ENCODE measurements around the gene DOCK11.
A peak's percentile ranks its signal among the peaks of the same experiment; 100 is the strongest.
"Not testable (repeated sequence)": the region's sequence is repeated elsewhere in the genome, so short reads cannot be mapped to it uniquely, and the experiment has no call there.

DOCK11 gene

GRCh38 chrX:118495061-118495921 is at the start of gene DOCK11:
DOCK11 (plus strand) TSS chrX:118495815; CDS start chrX:118495972, 157 bp downstream.
- DNase-seq, result peak; percentile 73 to 82

- DNase-seq, result no peak
Observed at GRCh38 chrX:118448273-118448783, 47.3 kb upstream of the DOCK11 start.

- no peak for DNase-seq
Observed at GRCh38 chrX:118455013-118455412, 40.6 kb upstream of the DOCK11 start.

- peak in 1 of 2 experiments; percentile 3 for DNase-seq
Observed at GRCh38 chrX:118459494-118459893, 36.1 kb upstream of the DOCK11 start.

- DNase-seq, result no peak
Observed at GRCh38 chrX:118464501-118464900, 31.1 kb upstream of the DOCK11 start.

- DNase-seq, result no peak
Observed at GRCh38 chrX:118468122-118468521, 27.5 kb upstream of the DOCK11 start.

- DNase-seq, result not testable (repeated sequence)
Observed at GRCh38 chrX:118470721-118471347, 24.8 kb upstream of the DOCK11 start.

- DNase-seq, result no peak
Observed at GRCh38 chrX:118474586-118474985, 21.0 kb upstream of the DOCK11 start.

GRCh38 chrX:118475903-118476302 is 19.7 kb upstream of the DOCK11 start:
- no peak for DNase-seq

- no peak for DNase-seq
Observed at GRCh38 chrX:118480172-118480571, 15.4 kb upstream of the DOCK11 start.

GRCh38 chrX:118482384-118482783 is 13.2 kb upstream of the DOCK11 start:
- not testable (repeated sequence) for DNase-seq

GRCh38 chrX:118484216-118484903 is 11.3 kb upstream of the DOCK11 start:
- no peak for DNase-seq

- DNase-seq, result not testable (repeated sequence)
Observed at GRCh38 chrX:118486693-118487092, 8.9 kb upstream of the DOCK11 start.

GRCh38 chrX:118493016-118493415 is 2.6 kb upstream of the DOCK11 start:
- DNase-seq, result no peak

GRCh38 chrX:118493653-118494297 is 1.8 kb upstream of the DOCK11 start:
- no peak for DNase-seq

GRCh38 chrX:118495958-118496762 is 545 bp downstream of the DOCK11 start:
- peak; percentile 68 to 70 for DNase-seq

- no peak for DNase-seq
Observed at GRCh38 chrX:118496763-118497079, 1.1 kb downstream of the DOCK11 start.

GRCh38 chrX:118497180-118497818 is 1.7 kb downstream of the DOCK11 start:
- DNase-seq, result no peak

- no peak for DNase-seq
Observed at GRCh38 chrX:118498351-118498750, 2.7 kb downstream of the DOCK11 start.

GRCh38 chrX:118498755-118499154 is 3.1 kb downstream of the DOCK11 start:
- no peak for DNase-seq

GRCh38 chrX:118499295-118499694 is 3.7 kb downstream of the DOCK11 start:
- DNase-seq, result no peak

Data from activated CD4-positive, alpha-beta T cell treated with anti-CD3 and anti-CD28 coated beads, Interleukin-2, amount 50 U/mL, for 48 hours (primary cell).